Ovary (tissue), 9 donors: Measurements from ENCODE around the gene KIF2C. TPM values are rescaled to one million over a fixed set of nuclear protein-coding genes. Genes with fewer than 3 reads are reported as not detected.

ENCODE experiments used
- DNase-seq, 5 donors: peaks; one replicate each; pipeline ENCODE4 v3.0.0-alpha.2; 2019 to 2020
- H3K27ac ChIP-seq, 2 donors: fragments of 200-600 bp; one replicate each; pipeline versions ENCODE4 v1.5.1 to v1.8.0; 2019 to 2022
- H3K27me3 ChIP-seq: fragments of 200-600 bp; one replicate; pipeline ENCODE4 v1.8.0; 2022
- H3K36me3 ChIP-seq: fragments of 200-600 bp; sonication (generic); one replicate; pipeline ENCODE4 v1.5.1; 2019
- H3K4me1 ChIP-seq: one replicate; pipeline ENCODE4 v1.8.1; 2013; ENCODE audit warnings: mild to moderate bottlenecking, moderate library complexity; ENCODE audit not compliant: insufficient read depth
- H3K4me3 ChIP-seq: fragments of 200-600 bp; sonication (generic); one replicate; pipeline ENCODE4 v1.5.1; 2017
- H3K9me3 ChIP-seq, 2 donors: fragments of 200-600 bp in 1 of 2; sonication (generic) in 1 of 2; one replicate each; pipeline versions ENCODE4 v1.5.1 to v1.8.1; 2013 to 2019; ENCODE audit warnings: mild to moderate bottlenecking in 1 of 2, moderate library complexity in 1 of 2
- EP300 ChIP-seq: sonication (generic); formaldehyde crosslinking; IDR thresholded peaks from one replicate; pipeline ENCODE4 v1.6.1; 2017; ENCODE audit warnings: antibody characterized with exemption
- POLR2A ChIP-seq: fragments of 450-650 bp; IDR thresholded peaks from one replicate; pipeline ENCODE4 v1.6.1; 2017; ENCODE audit warnings: antibody characterized with exemption, mild to moderate bottlenecking, moderate library complexity
- WGBS, 3 donors: extraction: QIAGEN DNeasy Blood & Tissue Kit in 1 of 3; methylation state at CpG; one replicate each; pipeline versions ENCODE4 v1.1.5 to v1.1.7; 2013 to 2017; 5-methylcytosine and 5-hydroxymethylcytosine counted together
- intact Hi-C, 4 donors: fragments of 100-400 bp; cut with DNase I; formaldehyde crosslinking; loops; one replicate each; pipeline versions ENCODE4 v1.11.0 to v1.15.1; 2022 to 2023
- polyA plus RNA-seq, 2 donors: library from polyadenylated mRNA; stranded (reverse); fragments of 200-250 nt in 1 of 2; fragments of 350-450 nt in 1 of 2; fragmentation: Illumina TruSeq in 1 of 2; extraction: RNeasy Lipid Tissue Mini Kit (QIAGEN cat#74804) in 1 of 2; gene quantifications; one replicate each; pipeline ENCODE4 v1.2.3, GENCODE V29; 2013 to 2014
- total RNA-seq, 7 donors: library from RNA; depleted of rRNA in 2 of 7; stranded (reverse); fragments of >200 nt in 2 of 7; fragmentation: NEBNext Ultra II Directional in 3 of 7; extraction: Animal tissue kit (Norgen Biotek cat#: 25700) in 3 of 7; gene quantifications; one replicate each; pipeline versions ENCODE4 v1.1.0 to v1.2.4, GENCODE V29; 2016 to 2023
- TF ChIP-seq, protein P1 (sequence below), 3 donors: fragments of 450-650 bp in 2 of 3; fragments of 200-600 bp in 1 of 3; IDR thresholded peaks; one replicate each; pipeline versions ENCODE4 v1.5.1 to v1.8.0; 2016 to 2022; ENCODE audit warnings: antibody characterized with exemption in 3 of 3, mild to moderate bottlenecking in 1 of 3
- donor health status: DM: no; HTN: no; CAD: no; lungs with moderate emphysema.
- donor health status: DM: no; HTN: no; CAD: no.
- donor health status: Bipolar disorder and iron deficiency.
- donor health status: DM: yes; HTN: yes; CAD: no.
- donor health status: DM: no; HTN: no; CAD: no.
- donor health status: DM: yes; HTN: yes; CAD: no.

KIF2C gene
- total and polyA plus RNA-seq, 9 donors, result 0.23 to 1.5 (median 0.90) TPM

DNA sequence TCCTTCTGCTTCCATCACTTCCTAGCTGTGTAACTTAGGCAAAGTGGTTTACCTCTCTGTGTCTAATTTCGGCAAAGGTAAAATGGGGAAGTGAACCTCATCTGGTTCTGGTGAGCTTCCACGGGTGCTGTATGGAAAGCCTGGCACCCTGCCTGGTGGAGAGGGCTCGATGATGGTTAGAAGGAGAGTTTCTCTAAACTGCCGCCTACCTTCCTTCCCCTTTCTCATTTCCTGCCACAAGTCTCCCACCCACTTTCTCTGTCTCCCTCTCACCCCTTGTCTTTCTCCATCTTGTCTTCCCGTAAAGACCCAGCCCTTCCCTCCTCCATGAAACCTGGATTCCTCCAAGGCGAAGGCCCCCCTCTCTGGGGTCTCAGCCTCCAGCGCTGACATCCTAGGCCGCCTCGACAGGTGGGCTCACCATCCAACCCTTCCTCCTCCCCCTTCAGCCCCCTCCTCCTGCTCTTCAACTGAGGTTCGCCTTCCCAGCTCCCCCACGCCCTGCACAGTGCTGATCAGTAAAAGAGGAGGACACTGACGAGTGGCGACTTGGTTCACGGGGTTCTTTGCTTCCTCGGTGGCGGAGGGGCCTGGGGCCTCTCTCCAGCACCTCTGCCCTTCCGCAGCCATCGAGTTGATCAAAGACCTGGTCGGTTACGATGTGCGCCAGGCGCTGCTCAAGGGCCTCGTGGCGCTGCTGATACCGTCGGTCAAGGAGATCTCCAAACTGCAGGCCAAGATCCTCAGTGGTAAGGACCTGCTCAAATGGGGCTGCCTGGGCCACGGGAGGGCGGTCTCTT, 15.9 kb upstream of the KIF2C start:
- DNase-seq, result peak in 1 of 5 donors; percentile 17
- H3K9me3 ChIP-seq, result no peaks in the 10 kb centered on the region
- H3K27ac ChIP-seq, result no peak overlapping the region
- intact Hi-C loops, result no loop called here
- WGBS, 3 donors, result 82 to 84% (median 82%) methylated on average over 28 of the region's 28 CpGs
- no peak overlapping the region for H3K4me3 ChIP-seq
- H3K27me3 ChIP-seq, result no peaks in the 10 kb centered on the region
- TF ChIP-seq POLR2A, result no peak
- TF ChIP-seq, protein P1, sequence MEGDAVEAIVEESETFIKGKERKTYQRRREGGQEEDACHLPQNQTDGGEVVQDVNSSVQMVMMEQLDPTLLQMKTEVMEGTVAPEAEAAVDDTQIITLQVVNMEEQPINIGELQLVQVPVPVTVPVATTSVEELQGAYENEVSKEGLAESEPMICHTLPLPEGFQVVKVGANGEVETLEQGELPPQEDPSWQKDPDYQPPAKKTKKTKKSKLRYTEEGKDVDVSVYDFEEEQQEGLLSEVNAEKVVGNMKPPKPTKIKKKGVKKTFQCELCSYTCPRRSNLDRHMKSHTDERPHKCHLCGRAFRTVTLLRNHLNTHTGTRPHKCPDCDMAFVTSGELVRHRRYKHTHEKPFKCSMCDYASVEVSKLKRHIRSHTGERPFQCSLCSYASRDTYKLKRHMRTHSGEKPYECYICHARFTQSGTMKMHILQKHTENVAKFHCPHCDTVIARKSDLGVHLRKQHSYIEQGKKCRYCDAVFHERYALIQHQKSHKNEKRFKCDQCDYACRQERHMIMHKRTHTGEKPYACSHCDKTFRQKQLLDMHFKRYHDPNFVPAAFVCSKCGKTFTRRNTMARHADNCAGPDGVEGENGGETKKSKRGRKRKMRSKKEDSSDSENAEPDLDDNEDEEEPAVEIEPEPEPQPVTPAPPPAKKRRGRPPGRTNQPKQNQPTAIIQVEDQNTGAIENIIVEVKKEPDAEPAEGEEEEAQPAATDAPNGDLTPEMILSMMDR (IDR thresholded peaks at IDR 0.05), result no peak
- no peak for TF ChIP-seq EP300
- H3K4me1 ChIP-seq, result no peaks in the 10 kb centered on the region
- no peaks in the 10 kb centered on the region for H3K36me3 ChIP-seq

GRCh38 chr1:44724296-44724954, 15.2 kb upstream of the KIF2C start:
- TF ChIP-seq POLR2A, result no peak
- TF ChIP-seq, protein P1 (IDR thresholded peaks at IDR 0.05), result no peak
- TF ChIP-seq EP300, result no peak
- intact Hi-C loops, result no loop called here

GRCh38 chr1:44724955-44725698, 14.5 kb upstream of the KIF2C start:
- no peaks in the 10 kb centered on the region for H3K9me3 ChIP-seq
- 86 to 88% (median 88%) methylated on average over 27 of the region's 27 CpGs for WGBS, 3 donors
- no peaks in the 10 kb centered on the region for H3K36me3 ChIP-seq
- H3K27me3 ChIP-seq, result no peaks in the 10 kb centered on the region
- H3K27ac ChIP-seq, result no peak overlapping the region
- H3K4me3 ChIP-seq, result no peak overlapping the region
- H3K4me1 ChIP-seq, result no peaks in the 10 kb centered on the region
- TF ChIP-seq EP300 (no peak), POLR2A (no peak)
- TF ChIP-seq, protein P1 (IDR thresholded peaks at IDR 0.05), result no peak
- DNase-seq, result no peak
- intact Hi-C loops, result no loop called here

More at GRCh38 chr1:44724296-44724954, 15.2 kb upstream of the KIF2C start:
- 76 to 88% (median 79%) methylated on average over 57 to 64 of the region's 64 CpGs for WGBS, 3 donors
- no peaks in the 10 kb centered on the region for H3K36me3 ChIP-seq
- H3K4me3 ChIP-seq, result no peak overlapping the region
- H3K4me1 ChIP-seq, result no peaks in the 10 kb centered on the region
- no peaks in the 10 kb centered on the region for H3K27me3 ChIP-seq
- peak in 1 of 5 donors; percentile 25 for DNase-seq
- no peak overlapping the region for H3K27ac ChIP-seq
- no peaks in the 10 kb centered on the region for H3K9me3 ChIP-seq

DNA sequence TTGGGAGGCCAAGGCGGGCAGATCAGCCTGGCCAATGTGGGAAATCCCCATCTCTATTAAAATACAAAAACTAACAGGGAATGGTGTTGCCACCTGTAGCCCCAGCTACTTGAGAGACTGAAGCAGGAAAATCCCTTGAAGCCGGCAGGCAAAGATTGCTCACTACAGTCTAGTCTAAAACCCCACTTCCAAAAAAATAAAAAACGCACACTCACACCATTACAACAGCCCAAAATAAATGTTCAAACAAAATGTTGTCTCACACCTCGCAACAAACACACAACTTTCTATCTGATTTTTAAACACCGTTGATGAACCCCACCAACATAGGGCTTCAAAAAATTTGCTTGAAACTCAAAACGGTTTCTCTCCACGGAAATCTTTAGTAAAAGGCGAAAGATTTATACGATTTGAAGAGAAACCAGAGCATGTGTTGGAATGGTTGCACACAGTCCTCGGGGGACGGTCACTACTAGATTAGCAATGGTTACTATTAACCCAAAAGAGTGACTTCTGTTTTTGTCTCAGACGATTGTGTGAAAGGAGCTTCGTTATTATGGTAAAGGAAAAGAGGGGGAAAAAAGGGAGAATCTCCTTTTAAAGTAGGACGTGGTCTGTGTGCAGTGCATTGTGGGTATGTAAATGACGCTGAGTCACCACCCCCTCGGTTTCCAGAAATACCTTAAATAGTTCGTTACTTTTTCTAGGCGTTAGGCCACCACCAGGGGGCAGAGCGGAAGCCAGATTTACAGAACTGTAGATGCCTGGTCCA, 8.7 kb upstream of the KIF2C start, which contains the start of gene RNU5D-1:
Gene RNU5D-1, minus strand, starts transcription at position 430 of the 772 bp plus-strand sequence.
- no peaks in the 10 kb centered on the region for H3K36me3 ChIP-seq
- H3K27ac ChIP-seq, result peak within 1 kb of the TSS; percentile 79 to 86
- no peaks in the 10 kb centered on the region for H3K9me3 ChIP-seq
- no peaks in the 10 kb centered on the region for H3K27me3 ChIP-seq
- H3K4me1 ChIP-seq, result no peaks in the 10 kb centered on the region
- peak; percentile 92 to 97 (median 95) for DNase-seq
- H3K4me3 ChIP-seq, result peak within 1 kb of the TSS; percentile 6
- TF ChIP-seq POLR2A (peak; percentile 63), EP300 (no peak)
- TF ChIP-seq, protein P1 (IDR thresholded peaks at IDR 0.05), result peak; percentile 59 to 89 (median 83)
- intact Hi-C loops, result loop anchor here in 2 of 4 donors (5.0 to 10.0 kb wide), 2 partner anchors 54 to 571 kb away; partner anchors contain the start of gene BEST4 (in 1 of the 2)
- WGBS, 3 donors, result 1 to 2% (median 2%) methylated on average over 19 of the region's 19 CpGs
